NCI-H2196 (cell line): ENCODE results near the gene ZIC2.
"Not testable (repeated sequence)": the region's sequence is repeated elsewhere in the genome, so short reads cannot be mapped to it uniquely, and the experiment has no call there.

Experiments used
- DNase-seq: peaks from one replicate; lab custom pipeline; 2025; ENCODE audit not compliant: unreplicated experiment; lab: John Stamatoyannopoulos, UW

The ZIC2 gene

DNA sequence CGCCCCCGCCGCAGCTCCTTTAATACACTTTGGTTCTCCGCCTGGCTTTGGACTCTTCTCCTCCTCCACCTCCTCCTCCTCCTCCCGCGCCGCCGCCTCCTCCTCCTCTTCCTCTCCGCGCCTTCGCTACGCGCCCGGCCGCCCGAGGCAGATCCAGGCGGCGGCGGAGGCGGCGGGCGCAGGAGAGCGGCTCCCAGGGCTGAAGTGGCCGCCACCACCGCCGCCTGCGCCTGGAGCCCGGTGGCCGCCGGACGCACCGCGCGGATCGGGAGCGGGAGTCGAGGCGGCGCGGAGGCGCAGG is at the start of gene ZIC2:
Gene ZIC2 (plus strand): TSS at position 50 of the 301 bp plus-strand sequence. CDS start 281 bp downstream, outside the sequence.
- DNase-seq, result no peak

DNA sequence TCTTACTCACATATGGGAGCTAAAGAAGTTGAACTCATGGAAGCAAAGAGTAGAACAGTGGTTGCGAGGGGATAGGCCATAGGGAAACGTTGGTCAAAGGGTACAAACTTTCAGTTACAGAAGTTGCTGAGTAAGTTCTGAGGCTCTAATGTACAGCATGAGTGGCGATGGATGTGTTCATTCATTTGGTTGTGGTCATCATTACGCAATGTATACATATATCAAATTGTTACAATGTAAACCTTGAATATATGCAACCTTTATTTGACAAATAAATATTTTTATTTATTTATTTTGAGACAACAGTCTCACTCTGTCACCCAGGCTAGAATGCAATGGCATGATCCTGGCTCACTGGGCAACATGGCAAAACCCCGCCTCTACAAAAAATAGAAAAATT is 48.7 kb upstream of the ZIC2 start:
- DNase-seq, result no peak

DNA sequence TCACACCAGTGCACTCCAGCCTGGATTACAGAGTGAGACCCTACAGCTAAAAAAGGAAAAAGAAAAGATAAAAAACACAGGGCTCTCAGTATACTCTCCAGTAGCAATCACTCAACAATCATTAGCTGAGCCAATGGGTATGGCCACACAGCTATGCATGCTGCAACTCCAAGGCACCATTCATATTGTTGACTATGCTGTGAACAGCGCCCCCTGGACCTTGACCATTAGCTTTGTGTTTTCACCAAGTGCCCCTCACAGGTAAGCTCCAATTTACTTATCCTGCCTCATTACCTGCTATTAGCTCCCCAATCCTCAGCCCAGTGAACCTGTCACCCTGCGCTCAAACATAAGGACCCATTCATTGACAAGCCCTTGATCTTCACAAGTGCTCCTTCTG is 45.8 kb upstream of the ZIC2 start:
- DNase-seq, result no peak

GRCh38 chr13:99938635-99939034 is 42.9 kb upstream of the ZIC2 start:
- no peak for DNase-seq

- no peak for DNase-seq
Measured at GRCh38 chr13:99941086-99941485, 40.5 kb upstream of the ZIC2 start.

DNA sequence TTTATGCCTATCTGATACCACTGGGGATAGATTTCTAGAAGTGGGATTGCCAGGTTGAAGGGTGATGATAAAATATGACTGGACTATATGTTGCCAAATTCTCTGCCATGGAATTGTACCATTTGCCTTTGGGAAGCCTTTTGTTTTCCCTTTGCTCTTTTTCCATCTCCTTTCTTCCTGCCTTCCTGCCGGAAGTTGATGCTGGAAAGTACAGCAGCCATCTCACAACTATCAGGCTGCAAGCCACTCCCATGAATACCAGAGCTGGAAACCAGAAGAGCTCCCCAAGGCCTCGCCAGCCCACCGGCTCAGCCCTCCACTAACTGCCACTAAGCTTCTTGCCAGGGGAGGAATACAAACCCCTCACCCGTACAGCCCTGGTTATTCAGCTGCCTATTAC is 39.7 kb upstream of the ZIC2 start:
- DNase-seq, result no peak

DNA sequence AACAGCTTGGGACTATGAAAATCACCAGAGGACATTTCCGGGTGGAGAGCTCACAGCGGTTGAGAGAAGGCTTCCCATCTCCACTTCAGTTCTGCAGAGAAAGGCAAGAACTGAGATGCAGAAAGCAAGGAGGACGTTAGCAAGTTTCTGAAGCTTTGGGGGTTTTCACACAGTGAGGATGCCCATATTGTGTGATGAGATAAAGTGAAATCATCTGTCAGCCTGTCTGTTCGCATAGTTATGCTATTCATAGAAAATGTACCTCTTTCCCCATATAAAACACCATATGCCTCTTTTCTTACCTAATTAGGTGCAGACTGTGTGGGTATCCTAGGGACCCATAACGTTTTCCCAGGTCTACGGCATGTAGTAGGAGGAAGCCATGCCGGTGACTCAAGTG is 37.5 kb upstream of the ZIC2 start:
- DNase-seq, result no peak

DNA sequence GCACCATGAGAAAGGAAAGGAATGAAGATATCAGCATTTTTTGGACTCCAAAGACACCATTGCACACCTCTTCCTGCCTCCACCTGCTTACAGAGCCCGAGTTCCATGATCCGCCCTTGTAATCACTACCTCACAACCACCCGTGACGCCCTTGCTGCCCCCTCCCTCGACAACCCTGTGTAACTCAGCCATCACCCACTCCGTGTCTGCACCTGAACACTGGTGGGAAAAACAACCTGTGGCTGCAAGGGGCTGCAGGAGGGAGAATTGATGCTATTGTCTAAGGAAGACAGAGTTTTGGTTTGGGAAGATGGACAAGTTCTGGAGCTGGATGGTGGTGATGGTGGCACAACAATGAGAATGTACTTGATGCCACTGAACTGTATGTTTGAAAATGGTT is 37.0 kb upstream of the ZIC2 start:
- no peak for DNase-seq

GRCh38 chr13:99945515-99945914 is 36.1 kb upstream of the ZIC2 start:
- not testable (repeated sequence) for DNase-seq

- DNase-seq, result no peak
Measured at GRCh38 chr13:99947666-99948065, 33.9 kb upstream of the ZIC2 start.

- no peak for DNase-seq
Measured at GRCh38 chr13:99948411-99948810, 33.2 kb upstream of the ZIC2 start.

GRCh38 chr13:99948907-99949678 is 32.5 kb upstream of the ZIC2 start:
- no peak for DNase-seq

DNA sequence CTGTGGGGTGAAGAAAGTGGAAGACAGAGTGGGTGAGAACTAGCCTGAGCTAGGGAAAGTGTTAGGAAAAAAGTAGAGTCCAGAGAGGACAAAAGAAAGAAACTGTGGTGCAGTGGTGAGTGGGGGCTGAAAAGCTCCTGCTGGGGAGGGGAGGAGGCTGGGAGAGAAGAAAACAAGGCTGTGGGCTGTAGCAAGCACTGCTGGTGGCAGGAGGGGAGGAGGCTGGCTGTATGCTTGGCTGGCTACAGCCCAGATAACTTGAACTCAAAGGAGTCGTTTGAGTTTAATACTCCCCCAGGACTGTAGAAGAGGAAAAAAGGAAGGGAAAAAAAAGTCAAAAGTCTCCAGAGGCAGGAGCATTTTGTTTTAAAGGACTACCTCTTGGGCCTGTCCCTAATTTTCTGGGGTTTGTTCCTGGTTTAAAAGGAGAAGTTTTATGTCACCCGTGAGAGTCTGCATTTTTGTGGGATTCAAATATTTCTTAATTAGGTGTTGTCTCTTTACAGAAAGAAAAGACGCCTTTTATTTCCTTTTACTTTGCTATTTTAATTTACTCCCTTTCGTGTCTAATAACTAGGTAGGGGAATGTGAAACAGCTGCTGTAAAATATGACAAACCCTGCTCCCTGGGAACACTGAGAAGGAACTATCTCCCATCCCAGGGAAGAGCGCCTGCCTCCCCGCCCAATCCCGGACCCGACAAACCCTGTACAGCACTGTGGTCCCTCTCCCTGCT is 31.7 kb upstream of the ZIC2 start:
- DNase-seq, result no peak

GRCh38 chr13:99951666-99952065 is 29.9 kb upstream of the ZIC2 start:
- not testable (repeated sequence) for DNase-seq

DNA sequence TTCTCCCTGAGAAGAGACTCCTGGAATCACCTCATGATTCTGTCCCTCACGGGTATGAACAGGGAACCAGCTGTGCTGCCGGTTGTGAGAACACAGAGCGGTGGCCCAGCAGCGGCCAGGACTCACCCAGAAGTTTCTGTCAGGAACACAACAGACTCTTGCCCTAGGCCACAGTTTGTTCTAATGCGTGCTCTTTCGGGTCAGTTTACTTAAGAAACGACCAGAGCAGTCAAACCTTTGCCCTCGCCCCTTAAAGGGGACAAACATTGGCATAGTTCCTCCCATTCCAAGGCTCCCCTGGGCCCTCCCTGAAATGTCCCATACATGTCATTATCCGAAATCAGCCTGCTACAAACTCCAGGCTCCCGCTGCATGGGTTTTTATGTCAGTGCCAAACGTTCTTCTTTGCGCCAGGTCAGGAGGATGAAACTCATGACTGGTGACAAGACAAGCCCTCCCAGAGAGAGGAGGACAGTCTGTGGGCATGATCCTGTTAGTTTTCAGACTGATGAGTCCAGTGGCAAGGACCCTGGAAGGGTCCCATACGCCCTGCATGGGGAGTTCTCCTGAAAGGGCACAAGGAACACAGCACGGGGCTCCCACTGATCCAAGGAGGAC is 28.3 kb upstream of the ZIC2 start:
- DNase-seq, result no peak

DNA sequence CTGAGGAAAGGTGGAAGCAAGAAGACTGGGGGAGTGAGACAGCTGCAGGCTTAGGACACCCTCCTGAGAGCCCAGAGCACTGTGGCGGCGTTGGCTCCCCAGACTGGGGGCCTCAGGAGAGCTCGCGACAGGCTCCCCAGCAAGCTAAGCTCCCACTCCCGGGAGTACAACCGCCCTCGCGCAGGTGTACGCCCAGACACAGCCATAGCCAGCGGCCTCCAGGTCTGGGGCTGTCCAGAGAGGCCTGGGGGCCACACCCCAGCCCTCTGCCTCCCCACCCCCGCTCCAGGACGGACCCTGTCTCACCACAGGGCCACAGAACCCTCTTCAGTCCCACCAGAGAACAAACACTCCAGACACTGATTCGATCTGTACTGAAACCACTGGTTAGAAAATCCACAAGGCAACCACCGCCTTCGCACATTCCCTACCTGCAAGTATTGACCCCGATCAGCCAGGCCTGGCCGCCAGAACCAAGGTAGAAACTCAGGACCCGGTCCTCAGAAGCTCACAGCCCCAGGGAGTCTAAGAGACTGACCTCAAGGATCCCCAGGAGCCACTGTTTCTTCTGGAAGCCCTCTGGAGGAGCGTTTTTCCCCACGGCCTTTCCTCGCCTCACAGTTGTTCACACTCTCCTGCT is 26.4 kb upstream of the ZIC2 start:
- no peak for DNase-seq

GRCh38 chr13:99955747-99956472 is 25.7 kb upstream of the ZIC2 start:
- DNase-seq, result no peak

DNA sequence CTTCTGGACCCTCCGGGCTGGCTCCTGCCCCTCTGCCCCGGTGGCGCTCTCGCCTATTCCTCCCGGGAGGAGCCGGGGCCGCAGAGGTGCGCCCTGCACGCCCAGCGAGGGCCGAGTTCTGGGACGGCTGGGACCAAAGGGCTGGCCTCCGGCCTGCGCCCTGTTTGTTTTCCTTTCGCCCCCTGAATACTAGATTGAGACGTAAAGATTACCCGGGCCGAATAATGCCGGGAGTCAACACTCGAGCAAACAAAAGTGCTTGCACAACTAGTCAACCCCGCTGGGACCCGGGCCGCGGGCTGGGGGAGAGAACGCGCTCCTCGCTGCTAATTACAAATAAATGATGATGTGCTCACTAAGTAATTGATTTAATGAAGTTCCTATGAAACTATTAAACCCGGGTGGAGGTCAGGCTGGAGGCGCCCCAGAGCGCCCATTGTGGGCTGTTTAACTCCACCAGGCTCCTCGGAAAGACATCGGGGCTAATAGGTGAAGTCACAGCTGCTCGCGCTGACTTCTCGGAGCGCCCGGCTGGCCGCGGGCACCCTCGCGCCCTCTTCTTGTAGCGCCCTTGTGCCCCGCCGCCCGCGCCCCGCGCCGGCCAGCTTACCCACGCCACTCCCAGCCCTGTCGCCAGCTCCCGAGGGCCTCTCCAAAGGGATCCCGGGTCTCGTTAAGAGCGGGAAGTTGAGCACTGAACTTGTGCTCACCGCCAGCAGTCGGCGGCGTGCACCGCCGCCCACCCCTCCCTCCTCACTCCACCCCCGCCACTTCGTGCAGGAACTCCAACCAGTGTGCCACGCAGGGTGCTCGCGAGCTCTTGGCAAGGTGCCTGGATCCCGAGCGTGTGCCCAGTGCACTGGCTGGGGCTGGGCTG is 24.9 kb upstream of the ZIC2 start:
- no peak for DNase-seq

DNA sequence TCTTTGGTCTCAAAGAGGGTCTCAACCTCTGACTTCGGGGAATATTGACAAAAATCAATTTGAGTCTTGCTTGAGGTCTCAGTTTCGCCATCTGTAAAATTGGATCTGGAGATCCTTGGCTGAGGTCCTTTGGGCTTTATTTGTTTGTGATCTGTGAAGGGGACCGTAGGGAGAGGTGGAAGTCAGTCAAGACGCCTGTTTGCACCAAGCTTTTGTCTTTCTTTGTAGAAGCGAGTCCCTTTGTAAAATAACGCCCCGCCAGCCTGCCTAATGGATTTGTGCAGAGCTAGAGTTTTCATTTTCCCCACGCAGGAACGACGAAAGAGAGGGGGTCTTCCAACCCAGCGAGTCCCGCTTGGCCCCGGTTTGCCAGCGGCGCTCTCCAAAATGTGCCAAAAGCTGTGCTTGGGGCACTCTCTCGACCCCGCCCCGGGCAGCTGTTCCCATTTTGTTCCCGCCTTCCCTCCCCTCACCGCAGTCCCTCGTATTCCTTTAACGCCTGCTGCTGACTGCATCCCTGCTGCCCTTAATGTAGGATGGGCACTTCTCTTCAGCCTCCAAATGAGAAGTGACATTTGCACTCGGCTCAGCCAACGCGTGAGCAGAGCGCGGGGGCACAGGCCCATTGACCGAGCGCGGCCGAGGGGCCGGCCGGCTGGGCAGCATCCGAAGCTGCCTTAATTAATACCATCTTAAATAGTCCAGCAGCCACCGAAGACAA is 23.0 kb upstream of the ZIC2 start:
- no peak for DNase-seq

GRCh38 chr13:99959127-99959539 is 22.5 kb upstream of the ZIC2 start:
- DNase-seq, result no peak
